ENCODE results near the gene GPD1L.
A peak's percentile ranks its signal among the peaks of the same experiment; 100 is the strongest.

Gene GPD1L

GRCh38 chr3:32089476-32089875 lies 16.9 kb upstream of the GPD1L start:
- in situ Hi-C loops (cut with MboI; ENCODE audit: low sequenced_read_pairs, unreplicated experiment): no loop called here
- TF ChIP-seq CTCF (IDR thresholded peaks at IDR 0.05; ENCODE audit: borderline replicate concordance, control extremely low read depth, extremely low read depth, insufficient read depth, missing control alignments): no peak
- no peak for DNase-seq (ENCODE audit: low spot score)

GRCh38 chr3:32093204-32093603 lies 13.2 kb upstream of the GPD1L start:
- in situ Hi-C loops (cut with MboI; ENCODE audit: low sequenced_read_pairs, unreplicated experiment): no loop called here
- DNase-seq (ENCODE audit: low spot score): no peak
- no peak for TF ChIP-seq CTCF (IDR thresholded peaks at IDR 0.05; ENCODE audit: borderline replicate concordance, control extremely low read depth, extremely low read depth, insufficient read depth, missing control alignments)

GRCh38 chr3:32095431-32095830 lies 11.0 kb upstream of the GPD1L start:
- DNase-seq (ENCODE audit: low spot score): no peak
- TF ChIP-seq CTCF (IDR thresholded peaks at IDR 0.05; ENCODE audit: borderline replicate concordance, control extremely low read depth, extremely low read depth, insufficient read depth, missing control alignments): no peak
- in situ Hi-C loops (cut with MboI; ENCODE audit: low sequenced_read_pairs, unreplicated experiment): no loop called here

GRCh38 chr3:32097768-32098167 lies 8.7 kb upstream of the GPD1L start:
- no peak for TF ChIP-seq CTCF (IDR thresholded peaks at IDR 0.05; ENCODE audit: borderline replicate concordance, control extremely low read depth, extremely low read depth, insufficient read depth, missing control alignments)
- in situ Hi-C loops (cut with MboI; ENCODE audit: low sequenced_read_pairs, unreplicated experiment): no loop called here
- DNase-seq (ENCODE audit: low spot score): peak; percentile 38

- DNase-seq (ENCODE audit: low spot score): no peak
- in situ Hi-C loops (cut with MboI; ENCODE audit: low sequenced_read_pairs, unreplicated experiment): no loop called here
- no peak for TF ChIP-seq CTCF (IDR thresholded peaks at IDR 0.05; ENCODE audit: borderline replicate concordance, control extremely low read depth, extremely low read depth, insufficient read depth, missing control alignments)
Observed at GRCh38 chr3:32098528-32098927, 7.9 kb upstream of the GPD1L start.

GRCh38 chr3:32100465-32100864 lies 6.0 kb upstream of the GPD1L start:
- in situ Hi-C loops (cut with MboI; ENCODE audit: low sequenced_read_pairs, unreplicated experiment): no loop called here
- TF ChIP-seq CTCF (IDR thresholded peaks at IDR 0.05; ENCODE audit: borderline replicate concordance, control extremely low read depth, extremely low read depth, insufficient read depth, missing control alignments): no peak

GRCh38 chr3:32102289-32102688 lies 4.1 kb upstream of the GPD1L start:
- in situ Hi-C loops (cut with MboI; ENCODE audit: low sequenced_read_pairs, unreplicated experiment): no loop called here
- no peak for TF ChIP-seq CTCF (IDR thresholded peaks at IDR 0.05; ENCODE audit: borderline replicate concordance, control extremely low read depth, extremely low read depth, insufficient read depth, missing control alignments)
- no peak for DNase-seq (ENCODE audit: low spot score)

More at GRCh38 chr3:32100465-32100864, 6.0 kb upstream of the GPD1L start:
- no peak for DNase-seq (ENCODE audit: low spot score)

Data from GM13976 (cell line).